H9 (cell line): ENCODE results near the gene PLA2G4D. TPM values are rescaled to one million over a fixed set of nuclear protein-coding genes. Genes with fewer than 3 reads are reported as not detected.
A peak's percentile ranks its signal among the peaks of the same experiment; 100 is the strongest.

Experiments used
- DNase-seq: peaks from one replicate; pipeline ENCODE4 v3.0.0-alpha.2; 2017
- H2AFZ ChIP-seq: one replicate; pipeline ENCODE4 v1.6.1; 2013; ENCODE audit warnings: mild to moderate bottlenecking, low read length, control low read depth, moderate library complexity
- H2AK5ac ChIP-seq: 2 replicates; pipeline ENCODE4 v1.6.1; 2013; ENCODE audit warnings: low read length, control low read depth, mixed read lengths; ENCODE audit not compliant: insufficient read length
- H2BK120ac ChIP-seq: one replicate; pipeline ENCODE4 v1.6.1; 2013; ENCODE audit warnings: low read depth, mild to moderate bottlenecking, low read length, control low read depth, inconsistent platforms; ENCODE audit not compliant: poor library complexity, severe bottlenecking
- H2BK12ac ChIP-seq: 2 replicates; pipeline ENCODE4 v1.6.1; 2013; ENCODE audit warnings: low read length, control low read depth, mixed read lengths, low read depth; ENCODE audit not compliant: insufficient read length
- H2BK15ac ChIP-seq: 2 replicates; pipeline ENCODE4 v1.6.1; 2013; ENCODE audit warnings: low read depth, low read length, control low read depth
- H2BK20ac ChIP-seq: one replicate; pipeline ENCODE4 v1.6.1; 2013; ENCODE audit warnings: low read depth, mild to moderate bottlenecking, low read length, control low read depth, inconsistent platforms; ENCODE audit not compliant: poor library complexity, severe bottlenecking
- H2BK5ac ChIP-seq: 2 replicates; pipeline ENCODE4 v1.6.1; 2013; ENCODE audit warnings: low read length, control low read depth, mixed read lengths; ENCODE audit not compliant: insufficient read length
- H3K14ac ChIP-seq: 2 replicates; pipeline ENCODE4 v1.6.1; 2013; ENCODE audit warnings: low read length, control low read depth; ENCODE audit not compliant: insufficient read depth
- H3K18ac ChIP-seq: 2 replicates; pipeline ENCODE4 v1.6.1; 2013; ENCODE audit warnings: low read depth, mild to moderate bottlenecking, mixed read lengths, low read length, control low read depth; ENCODE audit not compliant: insufficient read length
- H3K23ac ChIP-seq: 2 replicates; pipeline ENCODE4 v1.6.1; 2013; ENCODE audit warnings: low read length, control low read depth, mixed read lengths, low read depth; ENCODE audit not compliant: insufficient read length
- H3K23me2 ChIP-seq: 2 replicates; pipeline ENCODE4 v1.6.1; 2013; ENCODE audit warnings: low read depth, mild to moderate bottlenecking, mixed read lengths, low read length, control low read depth; ENCODE audit not compliant: insufficient read length, poor library complexity, severe bottlenecking
- H3K27ac ChIP-seq: 2 replicates; pipeline ENCODE4 v1.5.1; 2013; ENCODE audit warnings: low read length, control low read depth, mixed read lengths, low read depth; ENCODE audit not compliant: insufficient read length
- H3K27me3 ChIP-seq: 2 replicates; pipeline ENCODE4 v1.6.1; 2013; ENCODE audit warnings: low read length, control low read depth, inconsistent platforms; ENCODE audit not compliant: insufficient read depth
- H3K4ac ChIP-seq: 2 replicates; pipeline ENCODE4 v1.6.1; 2013; ENCODE audit warnings: low read depth, mild to moderate bottlenecking, control low read depth, inconsistent platforms, low read length, moderate library complexity
- H3K4me1 ChIP-seq: 2 replicates; pipeline ENCODE4 v1.6.1; 2013; ENCODE audit warnings: low read length, control low read depth, inconsistent platforms; ENCODE audit not compliant: insufficient read depth
- H3K4me2 ChIP-seq: 2 replicates; pipeline ENCODE4 v1.6.1; 2013; ENCODE audit warnings: low read length, control low read depth, mixed read lengths; ENCODE audit not compliant: insufficient read length, insufficient read depth
- H3K56ac ChIP-seq: 2 replicates; pipeline ENCODE4 v1.6.1; 2013; ENCODE audit warnings: low read depth, mild to moderate bottlenecking, mixed read lengths, low read length, control low read depth; ENCODE audit not compliant: insufficient read length
- H3K79me1 ChIP-seq: 2 replicates; pipeline ENCODE4 v1.6.1; 2013; ENCODE audit warnings: low read depth, mild to moderate bottlenecking, moderate library complexity, low read length, control low read depth, inconsistent platforms; ENCODE audit not compliant: insufficient read depth, poor library complexity, severe bottlenecking
- H3K79me2 ChIP-seq: 2 replicates; pipeline ENCODE4 v1.6.1; 2013; ENCODE audit warnings: low read length, control low read depth, inconsistent platforms; ENCODE audit not compliant: insufficient read depth
- H3K9ac ChIP-seq: 2 replicates; pipeline ENCODE4 v1.6.1; 2013; ENCODE audit warnings: low read length, control low read depth, mixed read lengths; ENCODE audit not compliant: insufficient read length; ENCODE audit errors: extremely low read depth
- H3K9me3 ChIP-seq: one replicate; pipeline ENCODE4 v1.6.1; 2013; ENCODE audit warnings: low read depth, low read length, inconsistent platforms; ENCODE audit not compliant: control insufficient read depth
- H3T11ph ChIP-seq: one replicate; pipeline ENCODE4 v1.6.1; 2013; ENCODE audit warnings: mild to moderate bottlenecking, low read length, control low read depth, inconsistent platforms
- H4K20me1 ChIP-seq: one replicate; pipeline ENCODE4 v1.6.1; 2013; ENCODE audit not compliant: control insufficient read depth, insufficient read length, insufficient read depth
- H4K5ac ChIP-seq: 2 replicates; pipeline ENCODE4 v1.6.1; 2013; ENCODE audit warnings: low read depth, mild to moderate bottlenecking, mixed read lengths, low read length, control low read depth; ENCODE audit not compliant: insufficient read length
- H4K8ac ChIP-seq: replicated peaks from 2 replicates; pipeline ENCODE4 v1.6.1; 2013; ENCODE audit warnings: low read length, control low read depth, mixed read lengths, low read depth; ENCODE audit not compliant: insufficient read length
- H4K91ac ChIP-seq: 2 replicates; pipeline ENCODE4 v1.6.1; 2013; ENCODE audit warnings: low read depth, mild to moderate bottlenecking, moderate library complexity, mixed read lengths, low read length, control low read depth; ENCODE audit not compliant: insufficient read length
- H3K27ac Mint-ChIP-seq, 3 experiments: 2 replicates in 2 of 3; 3 replicates in 1 of 3; pipeline ENCODE4 v1.8.0; 2020 to 2021; ENCODE audit warnings: mixed read lengths in 3 of 3, mild to moderate bottlenecking in 1 of 3, moderate library complexity in 1 of 3
- H3K27me3 Mint-ChIP-seq: 2 replicates; pipeline ENCODE4 v1.8.0; 2021; ENCODE audit warnings: low read depth, mild to moderate bottlenecking, moderate library complexity, mixed read lengths
- H3K36me3 Mint-ChIP-seq, 3 experiments: 2 replicates in 2 of 3; 3 replicates in 1 of 3; pipeline ENCODE4 v1.8.0; 2020 to 2021; ENCODE audit warnings: low read depth in 3 of 3, mixed read lengths in 3 of 3; ENCODE audit not compliant: insufficient read depth in 1 of 3
- H3K4me1 Mint-ChIP-seq, 2 experiments: 2 replicates each; pipeline ENCODE4 v1.8.0; 2020; ENCODE audit warnings: mixed read lengths in 2 of 2
- H3K4me3 Mint-ChIP-seq, 2 experiments: 2 replicates in 1 of 2; 3 replicates in 1 of 2; pipeline ENCODE4 v1.8.0; 2020 to 2021; ENCODE audit warnings: mild to moderate bottlenecking in 2 of 2, mixed read lengths in 2 of 2, moderate library complexity in 1 of 2
- H3K9me3 Mint-ChIP-seq, 2 experiments: 2 replicates in 1 of 2; 3 replicates in 1 of 2; pipeline ENCODE4 v1.8.0; 2020; ENCODE audit warnings: mild to moderate bottlenecking in 2 of 2, mixed read lengths in 2 of 2, moderate library complexity in 1 of 2
- WGBS: extraction: QIAGEN DNeasy Blood & Tissue Kit; methylation state at CpG from one replicate; pipeline ENCODE4 v1.1.7; 2013; ENCODE audit warnings: missing lambda C conversion rate, low lambda C conversion rate, mixed read lengths; ENCODE audit not compliant: insufficient read length; ENCODE audit errors: extremely low coverage; 5-methylcytosine and 5-hydroxymethylcytosine counted together
- total RNA-seq: library from RNA; stranded (reverse); gene quantifications from 2 replicates; pipeline ENCODE4 v1.2.1, GENCODE V29; 2021
- TF ChIP-seq, protein P1 (sequence below): fragments of 200-600 bp; sonication (generic); conservative IDR thresholded peaks from 3 replicates; pipeline ENCODE4 v1.8.0; 2021; ENCODE audit warnings: antibody characterized with exemption, mild to moderate bottlenecking

PLA2G4D gene
- total RNA-seq, 1 experiment from 2014 or later, result 0.33 TPM

DNA sequence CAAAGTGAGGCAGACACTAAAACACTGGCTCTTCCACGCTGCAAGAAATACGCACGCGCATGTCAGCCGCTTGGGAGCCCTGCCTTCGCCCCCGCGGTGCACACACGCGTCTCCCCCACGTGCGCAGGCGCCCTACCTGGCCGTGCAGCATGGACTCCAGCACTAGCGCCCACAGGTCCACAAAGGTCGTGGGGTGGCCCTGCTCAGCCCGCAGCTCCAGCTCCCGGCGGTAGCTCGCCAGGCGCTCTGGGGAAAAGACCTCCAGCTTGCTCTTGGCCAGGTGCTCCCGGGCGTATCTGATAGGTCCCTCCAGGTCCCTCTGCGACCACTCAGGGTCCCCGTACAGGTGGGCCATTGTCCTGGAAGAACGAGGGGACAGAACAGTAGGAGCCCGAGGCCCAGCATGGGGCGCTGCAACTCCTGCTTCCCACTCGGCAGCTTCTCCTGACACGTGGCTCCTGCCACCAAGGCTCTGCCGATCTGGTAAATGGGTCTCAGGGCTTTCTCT lies 14.9 kb downstream of the PLA2G4D start:
- Histone ChIP-seq H3K23me2 (no peaks in the 10 kb centered on the region), H3K27ac (no peak overlapping the region), H2AK5ac (no peak overlapping the region), H3K27me3 (no peaks in the 10 kb centered on the region), H3K18ac (no peak overlapping the region), H3K4ac (no peak overlapping the region), H3K9me3 (no peaks in the 10 kb centered on the region), H3K4me2 (no peak overlapping the region), H4K5ac (no peak overlapping the region), H3K14ac (peak overlapping the region; percentile 44; the same call in 1 of the 2 replicates), H4K91ac (no peak overlapping the region), H3K79me1 (no peaks in the 10 kb centered on the region), H2AFZ (no peak overlapping the region), H2BK12ac (peak overlapping the region; percentile 20), H2BK120ac (no peak overlapping the region), H3K79me2 (no peaks in the 10 kb centered on the region), H3K4me1 (no peaks in the 10 kb centered on the region; the same call in 1 of the 2 replicates), H2BK15ac (no peak overlapping the region), H3K56ac (no peak overlapping the region), H4K20me1 (no peaks in the 10 kb centered on the region), H3T11ph (no peak overlapping the region), H2BK5ac (no peak overlapping the region), H3K23ac (no peak overlapping the region), H2BK20ac (no peak overlapping the region), H3K9ac (no peak overlapping the region), H4K8ac (no peak overlapping the region)
- DNase-seq, result peak; percentile 60
- Mint-ChIP-seq H3K4me1 (peaks cover 23 to 24% of the 10 kb centered on the region in 2 experiments), H3K36me3 (no peaks in the 10 kb centered on the region), H3K27me3 (peaks cover 4% of the 10 kb centered on the region), H3K9me3 (no peaks in the 10 kb centered on the region; a peak in 1 of 5 replicates), H3K4me3 (no peak overlapping the region), H3K27ac (no peak overlapping the region)
- TF ChIP-seq, protein P1, sequence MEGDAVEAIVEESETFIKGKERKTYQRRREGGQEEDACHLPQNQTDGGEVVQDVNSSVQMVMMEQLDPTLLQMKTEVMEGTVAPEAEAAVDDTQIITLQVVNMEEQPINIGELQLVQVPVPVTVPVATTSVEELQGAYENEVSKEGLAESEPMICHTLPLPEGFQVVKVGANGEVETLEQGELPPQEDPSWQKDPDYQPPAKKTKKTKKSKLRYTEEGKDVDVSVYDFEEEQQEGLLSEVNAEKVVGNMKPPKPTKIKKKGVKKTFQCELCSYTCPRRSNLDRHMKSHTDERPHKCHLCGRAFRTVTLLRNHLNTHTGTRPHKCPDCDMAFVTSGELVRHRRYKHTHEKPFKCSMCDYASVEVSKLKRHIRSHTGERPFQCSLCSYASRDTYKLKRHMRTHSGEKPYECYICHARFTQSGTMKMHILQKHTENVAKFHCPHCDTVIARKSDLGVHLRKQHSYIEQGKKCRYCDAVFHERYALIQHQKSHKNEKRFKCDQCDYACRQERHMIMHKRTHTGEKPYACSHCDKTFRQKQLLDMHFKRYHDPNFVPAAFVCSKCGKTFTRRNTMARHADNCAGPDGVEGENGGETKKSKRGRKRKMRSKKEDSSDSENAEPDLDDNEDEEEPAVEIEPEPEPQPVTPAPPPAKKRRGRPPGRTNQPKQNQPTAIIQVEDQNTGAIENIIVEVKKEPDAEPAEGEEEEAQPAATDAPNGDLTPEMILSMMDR, result no peak
- WGBS, result no CpG with 5 or more reads among the region's 31 CpGs
